Epithelial cell of proximal tubule (primary cell): ENCODE data around the gene TCF21. TPM values are rescaled to one million over a fixed set of nuclear protein-coding genes. Genes with fewer than 3 reads are reported as not detected.

Source experiments
- DNase-seq: peaks from one replicate; pipeline ENCODE4 v3.0.0-alpha.2; 2011; ENCODE audit warnings: low read depth
- H3K4me3 ChIP-seq: 2 replicates; pipeline ENCODE4 v1.5.1; 2011; ENCODE audit warnings: low read depth, mild to moderate bottlenecking, low read length
- CTCF ChIP-seq: conservative IDR thresholded peaks from 2 replicates; pipeline ENCODE4 v1.5.1; 2012; ENCODE audit warnings: low read depth, mild to moderate bottlenecking, low read length
- total RNA-seq: library from RNA; depleted of rRNA; stranded (reverse); fragments of >200 nt; gene quantifications from 2 replicates; pipeline ENCODE4 v1.2.3, GENCODE V29; 2015

The TCF21 gene
- total RNA-seq, 1 donor from 2014 or later = 0.23 TPM

- TF ChIP-seq CTCF = no peak
- DNase-seq = no peak
- no peak overlapping the region for H3K4me3 ChIP-seq
Measured at GRCh38 chr6:133871131-133871530, 17.8 kb upstream of the TCF21 start.

- TF ChIP-seq CTCF = no peak
- DNase-seq = no peak
Measured at GRCh38 chr6:133873538-133873937, 15.4 kb upstream of the TCF21 start.

GRCh38 chr6:133877116-133877515, 11.8 kb upstream of the TCF21 start:
- DNase-seq = no peak
- no peak for TF ChIP-seq CTCF
- no peak overlapping the region for H3K4me3 ChIP-seq

More at GRCh38 chr6:133873538-133873937, 15.4 kb upstream of the TCF21 start:
- no peak overlapping the region for H3K4me3 ChIP-seq

GRCh38 chr6:133880006-133880405, 8.9 kb upstream of the TCF21 start:
- no peak for TF ChIP-seq CTCF
- no peak overlapping the region for H3K4me3 ChIP-seq
- no peak for DNase-seq

- DNase-seq = no peak
- no peak for TF ChIP-seq CTCF
- no peak overlapping the region for H3K4me3 ChIP-seq
Measured at GRCh38 chr6:133880896-133881295, 8.0 kb upstream of the TCF21 start.

- no peak for TF ChIP-seq CTCF
- H3K4me3 ChIP-seq = no peak overlapping the region
- DNase-seq = no peak
Measured at GRCh38 chr6:133886104-133886775, 2.7 kb upstream of the TCF21 start.

GRCh38 chr6:133887156-133887879, 1.6 kb upstream of the TCF21 start:
- no peak overlapping the region for H3K4me3 ChIP-seq
- no peak for TF ChIP-seq CTCF
- DNase-seq = no peak
